HCT116 (cell line): ENCODE measurements around the gene TTLL5. TPM values are rescaled to one million over a fixed set of nuclear protein-coding genes. Genes with fewer than 3 reads are reported as not detected.

Experiments used
- ATAC-seq: fragments of 200-7000 bp; cut with Tn5 transposase; 2 replicates; pipeline ENCODE4 v1.9.1; 2020; ENCODE audit warnings: mild to moderate bottlenecking, moderate library complexity
- BruUV-seq: library from RNA; stranded (reverse); fragments of 400-500 nt; replicated peaks from 2 replicates; lab custom pipeline; 2021; lab: Mats Ljungman, UMichigan
- CTCF ChIA-PET: fragments of 300-600 bp; sonication (Branson Sonifier 250); formaldehyde crosslinking; loops from one replicate; lab custom pipeline; 2021; ENCODE audit warnings: antibody characterized with exemption; lab: Charles Lee
- POLR2A ChIA-PET: fragments of 300-600, 350-600 bp; sonication (Branson Sonifier 250); formaldehyde crosslinking; loops from one replicate; lab custom pipeline; 2021; ENCODE audit warnings: antibody characterized with exemption; lab: Charles Lee
- RAD21 ChIA-PET, 2 experiments: fragments of 300-600 bp; sonication (Branson Sonifier 250); formaldehyde crosslinking; loops; one replicate each; lab custom pipeline; 2023; ENCODE audit warnings: low total read pairs in 2 of 2; ENCODE audit not compliant: uncharacterized antibody in 2 of 2, unreplicated experiment in 2 of 2, low non-redundant PET in 1 of 2; lab: Charles Lee
- DNase-seq: peaks from one replicate; pipeline ENCODE4 v3.0.0-alpha.2; 2010; ENCODE audit warnings: low read depth, low spot score
- H2AFZ ChIP-seq: fragments of 200-600 bp; shearing (Covaris generic), sonication (generic); 2 replicates; pipeline ENCODE4 v1.6.1; 2017; ENCODE audit warnings: low read depth, mixed run types, mixed read lengths, antibody characterized with exemption, low read length; ENCODE audit not compliant: poor library complexity, severe bottlenecking
- H3K27ac ChIP-seq: 2 replicates; pipeline ENCODE4 v1.5.1; 2012; ENCODE audit warnings: low read depth, low read length
- H3K27me3 ChIP-seq: fragments of 200-600 bp; sonication (generic); 2 replicates; pipeline ENCODE4 v1.6.1; 2016; ENCODE audit warnings: mixed run types, low read length, mixed read lengths; ENCODE audit not compliant: insufficient read depth
- H3K36me3 ChIP-seq, 2 experiments: fragments of 200-500 bp in 1 of 2; fragments of 200-600 bp in 1 of 2; sonication (Bioruptor generic) in 1 of 2; sonication (generic) in 1 of 2; 2 replicates each; pipeline versions ENCODE4 v1.5.1 to v1.6.1; 2014 to 2016; ENCODE audit warnings: low read length in 2 of 2, inconsistent platforms in 1 of 2, mixed read lengths in 1 of 2, mixed run types in 1 of 2; ENCODE audit not compliant: insufficient read depth in 2 of 2, control insufficient read depth in 1 of 2
- H3K4me1 ChIP-seq, 2 experiments: fragments of 200-600 bp in 1 of 2; sonication (generic) in 1 of 2; 2 replicates each; pipeline versions ENCODE4 v1.5.1 to v1.6.1; 2012 to 2017; ENCODE audit warnings: low read length in 2 of 2, inconsistent platforms in 1 of 2, mild to moderate bottlenecking in 1 of 2, mixed read lengths in 1 of 2, mixed run types in 1 of 2, moderate library complexity in 1 of 2; ENCODE audit not compliant: insufficient read depth in 2 of 2, control insufficient read depth in 1 of 2
- H3K4me2 ChIP-seq: fragments of 200-600 bp; sonication (generic); 2 replicates; pipeline ENCODE4 v1.6.1; 2017; ENCODE audit warnings: mixed run types, low read length, mixed read lengths
- H3K4me3 ChIP-seq, 2 experiments: fragments of 200-600 bp in 1 of 2; sonication (generic) in 1 of 2; replicated peaks in 1 of 2; 2 replicates each; pipeline ENCODE4 v1.5.1; 2011 to 2016; ENCODE audit warnings: low read length in 2 of 2, control low read depth in 1 of 2, low read depth in 1 of 2, mild to moderate bottlenecking in 1 of 2, mixed read lengths in 1 of 2, mixed run types in 1 of 2
- H3K79me2 ChIP-seq: fragments of 200-600 bp; sonication (generic); 2 replicates; pipeline ENCODE4 v1.6.1; 2017; ENCODE audit warnings: mild to moderate bottlenecking, mixed run types, low read length, moderate library complexity, mixed read lengths; ENCODE audit not compliant: insufficient read depth
- H3K9ac ChIP-seq: fragments of 200-600 bp; sonication (generic); 2 replicates; pipeline ENCODE4 v1.6.1; 2016; ENCODE audit warnings: low read length, mixed read lengths
- H3K9me2 ChIP-seq: fragments of 200-600 bp; sonication (generic), shearing (Covaris generic); 2 replicates; pipeline ENCODE4 v1.6.1; 2017; ENCODE audit warnings: mixed run types, mild to moderate bottlenecking, moderate library complexity; ENCODE audit not compliant: insufficient read depth
- H3K9me3 ChIP-seq, 2 experiments: fragments of 200-500 bp in 1 of 2; fragments of 200-600 bp in 1 of 2; sonication (Bioruptor generic) in 1 of 2; sonication (generic) in 1 of 2; 2 replicates each; pipeline ENCODE4 v1.6.1; 2014 to 2017; ENCODE audit warnings: low read length in 2 of 2, mixed read lengths in 2 of 2, inconsistent platforms in 1 of 2, low read depth in 1 of 2, mild to moderate bottlenecking in 1 of 2, mixed run types in 1 of 2, moderate library complexity in 1 of 2; ENCODE audit not compliant: control insufficient read depth in 1 of 2, insufficient read depth in 1 of 2
- H4K20me1 ChIP-seq: fragments of 200-600 bp; sonication (generic), shearing (Covaris generic); 2 replicates; pipeline ENCODE4 v1.6.1; 2017; ENCODE audit warnings: mixed run types, mild to moderate bottlenecking, moderate library complexity; ENCODE audit not compliant: insufficient read depth
- ATF3 ChIP-seq: IDR thresholded peaks from 2 replicates; pipeline ENCODE4 v1.6.1; 2012
- CBX3 ChIP-seq: IDR thresholded peaks from 2 replicates; pipeline ENCODE4 v1.6.1; 2012; ENCODE audit warnings: low read depth
- CEBPB ChIP-seq: IDR thresholded peaks from 2 replicates; pipeline ENCODE4 v1.6.1; 2012; ENCODE audit warnings: low read depth
- EZH2 ChIP-seq: fragments of 200-600 bp; sonication (generic); IDR thresholded peaks from 2 replicates; pipeline ENCODE4 v1.6.1; 2017; ENCODE audit warnings: antibody characterized with exemption, mixed run types
- FOSL1 ChIP-seq: IDR thresholded peaks from 2 replicates; pipeline ENCODE4 v1.6.1; 2012; ENCODE audit warnings: low read depth
- JUND ChIP-seq: IDR thresholded peaks from 2 replicates; pipeline ENCODE4 v1.6.1; 2012
- POLR2AphosphoS5 ChIP-seq: IDR thresholded peaks from 2 replicates; pipeline ENCODE4 v1.6.1; 2011; ENCODE audit warnings: mild to moderate bottlenecking, low read depth, low read length, moderate library complexity
- SIN3A ChIP-seq: IDR thresholded peaks from 2 replicates; pipeline ENCODE4 v1.6.1; 2012; ENCODE audit warnings: low read depth
- SP1 ChIP-seq: IDR thresholded peaks from 2 replicates; pipeline ENCODE4 v1.6.1; 2012; ENCODE audit warnings: low read depth
- ZBTB33 ChIP-seq: IDR thresholded peaks from 2 replicates; pipeline ENCODE4 v1.6.1; 2011; ENCODE audit warnings: mild to moderate bottlenecking, low read length, moderate library complexity; ENCODE audit not compliant: insufficient replicate concordance; ENCODE audit errors: extremely low read depth
- intact Hi-C: fragments of 100-400 bp; cut with micrococcal nuclease; formaldehyde crosslinking; loops from 2 replicates; pipeline ENCODE4 v1.10.0; 2022
- total RNA-seq: library from RNA; stranded (reverse); gene quantifications from one replicate; pipeline ENCODE4 v1.2.1, GENCODE V29; 2021; ENCODE audit not compliant: unreplicated experiment

The TTLL5 gene
- total RNA-seq, 1 experiment from 2014 or later, result 26.2 TPM

- no peak overlapping the region for H2AFZ ChIP-seq
- DNase-seq (no peak), ATAC-seq (no peak)
- no peaks in the 10 kb centered on the region for H4K20me1 ChIP-seq
- no peaks in the 10 kb centered on the region for H3K79me2 ChIP-seq
- POLR2A ChIA-PET, result interaction anchor here (1.0 kb wide), 1 partner anchor 76 kb away, joined by 4 read pairs; no protein-coding TSS in a partner anchor
- no peak overlapping the region for H3K27ac ChIP-seq
- no peak overlapping the region for H3K4me2 ChIP-seq
- TF ChIP-seq JUND, result no peak
- TF ChIP-seq EZH2, result no peak
- TF ChIP-seq CEBPB, result no peak
- TF ChIP-seq POLR2AphosphoS5, result no peak
- TF ChIP-seq ZBTB33, result no peak
- TF ChIP-seq SP1, result no peak
- no peak for TF ChIP-seq ATF3
- no peak for TF ChIP-seq FOSL1
- TF ChIP-seq CBX3, result no peak
- TF ChIP-seq SIN3A, result no peak
- intact Hi-C loops, result no loop called here
- peaks cover 3 to 12% of the 10 kb centered on the region in 2 experiments for H3K4me1 ChIP-seq
- RAD21 ChIA-PET, result interaction anchor here (1.6 to 1.8 kb wide), 2 partner anchors 75 to 76 kb away, joined by 9 read pairs; partner anchors contain the start of gene FLVCR2 (in 1 of the 2)
- H3K9ac ChIP-seq, result no peak overlapping the region
- no peaks in the 10 kb centered on the region for H3K9me3 ChIP-seq
- peaks cover 0 to 17% of the 10 kb centered on the region in 2 experiments; a peak in 2 of 4 replicates for H3K36me3 ChIP-seq
- CTCF ChIA-PET, result interaction anchor here (0.9 to 5.6 kb wide), 9 partner anchors 10 to 358 kb away, joined by 3 to 84 read pairs (median 3); partner anchors contain the start of gene FLVCR2
- no peak overlapping the region for H3K4me3 ChIP-seq
- no TSS peak for BruUV-seq
- no peaks in the 10 kb centered on the region for H3K27me3 ChIP-seq
- H3K9me2 ChIP-seq, result no peaks in the 10 kb centered on the region
Measured at GRCh38 chr14:75653563-75653962, 7.5 kb upstream of the TTLL5 start.
